AG04449 (cell line): ENCODE data around the gene MRPL48.

Source experiments
- CTCF ChIA-PET: fragments of 350-600 bp; formaldehyde crosslinking; extraction: SDS; loops from one replicate; lab custom pipeline; 2021; ENCODE audit warnings: antibody characterized with exemption; lab: Yijun Ruan, JAX
- POLR2A ChIA-PET: fragments of 400-600, 350-600 bp; formaldehyde crosslinking; extraction: SDS; loops from one replicate; lab custom pipeline; 2020; ENCODE audit warnings: antibody characterized with exemption, inconsistent platforms; lab: Yijun Ruan, JAX
- DNase-seq: peaks from one replicate; pipeline ENCODE4 v3.0.0-alpha.2; 2010; ENCODE audit warnings: low read depth, low spot score
- H3K4me3 ChIP-seq: 2 replicates; pipeline ENCODE4 v1.5.1; 2011; ENCODE audit warnings: low read depth, mild to moderate bottlenecking, control low read depth, low read length
- TF ChIP-seq, protein P1 (sequence below): IDR thresholded peaks from one replicate; pipeline ENCODE4 v1.5.1; 2011; ENCODE audit warnings: mild to moderate bottlenecking, moderate library complexity, low read length, control low read depth, inconsistent platforms; ENCODE audit not compliant: insufficient read depth; ENCODE audit errors: missing control alignments

Gene MRPL48

DNA sequence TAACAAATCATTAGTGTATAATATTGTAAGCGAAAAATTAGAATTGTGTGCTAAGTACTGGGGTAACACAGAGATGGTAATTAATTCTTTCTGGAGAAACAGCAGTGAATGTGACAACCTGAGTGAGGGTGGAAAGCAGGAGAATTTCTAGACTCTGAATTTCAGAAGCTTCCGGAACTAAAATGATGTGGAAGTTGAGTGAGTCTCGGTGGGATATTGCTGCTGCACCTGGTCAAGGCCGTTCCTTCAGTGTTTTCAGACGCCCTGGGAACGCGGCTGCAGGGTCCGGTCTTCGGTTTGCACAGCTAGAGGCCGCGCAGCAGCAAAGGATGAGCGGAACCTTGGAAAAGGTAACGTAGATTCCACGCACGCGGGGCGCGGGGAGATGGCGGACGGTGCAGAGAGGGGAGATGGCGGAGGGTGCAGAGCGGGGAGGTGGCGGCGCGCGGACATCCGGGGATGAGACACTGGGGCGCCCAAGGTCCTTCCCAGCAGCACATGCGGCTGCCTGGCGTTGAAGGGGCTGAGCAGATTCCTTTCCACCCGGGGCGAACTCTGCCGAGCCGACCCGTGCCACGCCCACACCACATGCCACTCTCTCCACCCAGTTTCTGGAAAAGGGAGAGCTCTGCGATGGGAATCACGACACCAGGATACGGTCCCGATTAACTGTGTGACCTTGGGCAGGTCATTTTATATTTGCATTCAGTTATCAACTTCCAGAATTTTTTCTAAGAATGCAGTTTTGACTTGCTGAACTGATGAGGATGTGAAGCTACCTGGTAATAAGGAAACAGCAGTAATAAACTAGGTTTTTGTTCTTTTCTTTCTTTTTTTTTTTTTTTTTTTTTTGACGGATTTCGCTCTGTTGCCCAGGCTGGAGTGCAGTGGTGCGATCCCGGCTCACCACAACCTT, at the start of gene MRPL48:
Gene MRPL48 (plus strand): TSS at position 232 of the 916 bp plus-strand sequence. CDS start 98 bp downstream, at position 330.
- POLR2A ChIA-PET = interaction anchor here (0.6 to 2.6 kb wide), 6 partner anchors 9 to 122 kb away, joined by 3 to 22 read pairs (median 4); partner anchors contain the start of gene RAB6A

DNA sequence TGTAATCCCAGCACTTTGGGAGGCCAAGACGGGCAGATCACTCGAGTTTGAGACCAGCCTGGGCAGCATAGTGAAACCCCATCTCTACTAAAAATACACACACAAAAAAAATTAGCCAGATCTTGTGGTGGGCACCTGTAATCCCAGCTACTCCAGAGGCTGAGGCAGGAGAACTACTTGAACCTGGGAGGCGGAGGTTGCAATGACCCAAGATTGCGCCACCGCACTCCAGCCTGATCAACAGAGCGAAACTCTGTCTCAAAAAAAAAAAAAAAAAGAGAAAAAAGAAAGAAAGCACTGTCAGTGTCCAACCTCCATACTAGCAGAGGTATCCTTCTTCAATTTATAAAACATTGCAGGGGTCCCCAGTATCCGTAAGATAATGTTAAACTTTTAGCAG, 44.6 kb upstream of the MRPL48 start:
- no peak overlapping the region for H3K4me3 ChIP-seq
- TF ChIP-seq, protein P1, sequence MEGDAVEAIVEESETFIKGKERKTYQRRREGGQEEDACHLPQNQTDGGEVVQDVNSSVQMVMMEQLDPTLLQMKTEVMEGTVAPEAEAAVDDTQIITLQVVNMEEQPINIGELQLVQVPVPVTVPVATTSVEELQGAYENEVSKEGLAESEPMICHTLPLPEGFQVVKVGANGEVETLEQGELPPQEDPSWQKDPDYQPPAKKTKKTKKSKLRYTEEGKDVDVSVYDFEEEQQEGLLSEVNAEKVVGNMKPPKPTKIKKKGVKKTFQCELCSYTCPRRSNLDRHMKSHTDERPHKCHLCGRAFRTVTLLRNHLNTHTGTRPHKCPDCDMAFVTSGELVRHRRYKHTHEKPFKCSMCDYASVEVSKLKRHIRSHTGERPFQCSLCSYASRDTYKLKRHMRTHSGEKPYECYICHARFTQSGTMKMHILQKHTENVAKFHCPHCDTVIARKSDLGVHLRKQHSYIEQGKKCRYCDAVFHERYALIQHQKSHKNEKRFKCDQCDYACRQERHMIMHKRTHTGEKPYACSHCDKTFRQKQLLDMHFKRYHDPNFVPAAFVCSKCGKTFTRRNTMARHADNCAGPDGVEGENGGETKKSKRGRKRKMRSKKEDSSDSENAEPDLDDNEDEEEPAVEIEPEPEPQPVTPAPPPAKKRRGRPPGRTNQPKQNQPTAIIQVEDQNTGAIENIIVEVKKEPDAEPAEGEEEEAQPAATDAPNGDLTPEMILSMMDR = no peak
- ChIA-PET POLR2A (no interaction called here), CTCF (no interaction called here)
- DNase-seq = no peak

More for the DNA sequence above, at the start of gene MRPL48:
- peak within 1 kb of the TSS; percentile 96 for H3K4me3 ChIP-seq
- DNase-seq = peak; percentile 52
- CTCF ChIA-PET = interaction anchor here (0.7 to 1.7 kb wide), 4 partner anchors 9 to 28 kb away, joined by 3 to 5 read pairs (median 4); partner anchors contain the start of gene RAB6A
- TF ChIP-seq, protein P1 = no peak

DNA sequence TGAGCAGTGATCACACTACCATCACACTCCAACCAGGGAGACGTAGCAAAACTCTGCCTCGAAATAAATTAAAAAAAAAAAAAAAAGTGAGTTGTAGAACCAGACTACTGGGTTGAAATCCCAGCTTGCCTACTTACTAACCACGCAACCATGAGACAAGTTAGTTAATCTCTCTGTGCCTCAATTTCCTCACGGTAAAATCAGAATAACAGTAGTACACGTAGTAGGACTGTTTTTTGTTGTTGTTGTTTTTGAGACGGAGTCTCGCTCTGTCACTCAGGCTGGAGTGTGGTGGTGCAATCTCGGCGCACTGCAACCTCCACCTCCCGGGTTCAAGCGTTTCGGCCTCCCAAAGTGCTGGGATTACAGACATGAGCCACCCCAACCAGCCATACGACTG, 41.0 kb upstream of the MRPL48 start:
- ChIA-PET POLR2A (no interaction called here), CTCF (no interaction called here)
- TF ChIP-seq, protein P1 = no peak
- no peak overlapping the region for H3K4me3 ChIP-seq
- no peak for DNase-seq

DNA sequence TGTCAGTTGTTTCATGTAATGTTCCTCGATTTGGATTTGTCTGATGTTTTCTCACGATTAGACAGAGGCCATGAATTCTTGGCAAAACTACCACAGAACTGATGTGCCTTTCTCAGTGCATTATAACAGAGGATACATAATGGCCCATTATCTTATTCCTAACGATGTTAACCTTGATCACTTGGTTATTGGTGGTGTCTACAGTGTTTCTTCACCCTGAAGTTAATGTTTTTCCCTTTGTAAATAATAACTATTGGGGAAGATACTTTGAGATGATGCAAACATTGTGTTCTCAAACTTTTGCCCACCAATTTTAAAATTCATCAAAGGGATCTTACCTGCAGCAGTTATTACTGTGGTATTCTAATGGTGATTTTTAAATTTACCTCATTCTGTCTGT, 39.9 kb upstream of the MRPL48 start:
- DNase-seq = no peak
- TF ChIP-seq, protein P1 = no peak
- POLR2A ChIA-PET = no interaction called here
- CTCF ChIA-PET = no interaction called here
- no peak overlapping the region for H3K4me3 ChIP-seq

DNA sequence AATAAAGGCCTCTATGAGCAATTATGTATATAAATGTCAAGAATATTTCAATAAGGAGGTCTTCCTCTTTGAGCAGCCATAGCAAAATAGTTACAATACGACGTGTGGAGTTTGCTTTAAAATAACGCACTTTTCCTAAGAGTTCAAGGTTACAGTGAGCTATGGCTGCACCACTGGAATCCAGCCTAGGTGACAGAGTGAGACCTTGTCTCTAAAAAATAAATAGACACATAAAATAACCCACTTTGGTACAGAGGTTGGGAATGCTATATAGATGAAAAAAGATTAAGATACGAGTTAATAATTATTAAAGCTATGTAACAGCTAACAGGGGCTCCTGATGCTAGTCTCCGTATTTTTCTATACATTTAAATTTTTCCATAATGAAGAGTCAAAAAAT, 39.4 kb upstream of the MRPL48 start:
- ChIA-PET CTCF (no interaction called here), POLR2A (no interaction called here)
- no peak for DNase-seq
- TF ChIP-seq, protein P1 = no peak
- H3K4me3 ChIP-seq = no peak overlapping the region

DNA sequence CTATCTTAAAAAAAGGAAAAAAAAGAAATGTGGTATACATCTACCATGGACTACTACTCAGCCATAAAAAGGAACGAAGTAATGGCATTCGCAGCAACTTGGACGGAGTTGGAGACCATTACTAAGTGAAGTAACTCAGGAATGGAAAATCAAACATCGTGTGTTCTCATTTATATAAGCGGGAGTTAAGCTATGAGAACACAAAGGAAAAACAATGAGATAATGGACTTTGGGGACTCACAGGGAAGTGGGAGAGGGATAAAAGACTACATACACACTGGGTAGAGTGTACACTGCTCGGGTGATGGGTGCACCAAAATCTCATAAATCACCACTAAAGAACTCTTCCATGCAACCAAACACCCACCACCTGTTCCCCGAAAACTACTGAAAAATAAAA, 38.6 kb upstream of the MRPL48 start:
- TF ChIP-seq, protein P1 = no peak
- H3K4me3 ChIP-seq = no peak overlapping the region
- CTCF ChIA-PET = interaction anchor here (1.4 kb wide), 1 partner anchor 9 kb away, joined by 4 read pairs; no protein-coding TSS in a partner anchor
- POLR2A ChIA-PET = no interaction called here
- no peak for DNase-seq
